Gastroesophageal sphincter (tissue), 4 donors: ENCODE data around the gene SLC17A8. TPM values are rescaled to one million over a fixed set of nuclear protein-coding genes. Genes with fewer than 3 reads are reported as not detected.

ENCODE experiments used
- ATAC-seq: fragments of 150-250 bp; one replicate; pipeline ENCODE4 v1.9.1; 2016; ENCODE audit warnings: mild to moderate bottlenecking, moderate library complexity
- H3K27ac ChIP-seq, 4 donors: fragments of 200-600 bp; sonication (generic) in 3 of 4; 1 replicate in 3 of 4; 2 replicates in 1 of 4; pipeline ENCODE4 v1.5.1; 2016 to 2019
- H3K27me3 ChIP-seq: fragments of 200-600 bp; sonication (generic); one replicate; pipeline ENCODE4 v1.5.1; 2019
- H3K36me3 ChIP-seq, 2 donors: fragments of 200-600 bp; sonication (generic); one replicate each; pipeline ENCODE4 v1.5.1; 2019; ENCODE audit warnings: control low read depth in 1 of 2
- H3K4me1 ChIP-seq, 3 donors: fragments of 200-600 bp; sonication (generic); 1 replicate in 2 of 3; 2 replicates in 1 of 3; pipeline ENCODE4 v1.5.1; 2016 to 2019; ENCODE audit warnings: control low read depth in 2 of 3
- H3K4me3 ChIP-seq, 2 donors: fragments of 200-600 bp; sonication (generic); one replicate each; pipeline ENCODE4 v1.5.1; 2019; ENCODE audit warnings: mild to moderate bottlenecking in 1 of 2, moderate library complexity in 1 of 2
- H3K9me3 ChIP-seq, 3 donors: fragments of 200-600 bp; sonication (generic); one replicate each; pipeline ENCODE4 v1.5.1; 2017 to 2019; ENCODE audit warnings: control low read depth in 2 of 3
- CTCF ChIP-seq, 4 experiments: fragments of 200-600 bp in 2 of 4; fragments of 450-650 bp in 2 of 4; sonication (generic) in 1 of 4; IDR thresholded peaks; one replicate each; pipeline ENCODE4 v1.5.1; 2017 to 2019; ENCODE audit warnings: antibody characterized with exemption in 4 of 4, mild to moderate bottlenecking in 2 of 4, moderate library complexity in 2 of 4
- EP300 ChIP-seq: sonication (generic); formaldehyde crosslinking; IDR thresholded peaks from one replicate; pipeline ENCODE4 v1.6.1; 2017; ENCODE audit warnings: antibody characterized with exemption, mild to moderate bottlenecking
- POLR2A ChIP-seq, 2 donors: fragments of 450-650 bp; IDR thresholded peaks; one replicate each; pipeline ENCODE4 v1.6.1; 2017; ENCODE audit warnings: antibody characterized with exemption in 2 of 2, mild to moderate bottlenecking in 2 of 2, moderate library complexity in 1 of 2
- POLR2AphosphoS5 ChIP-seq: sonication (generic); formaldehyde crosslinking; IDR thresholded peaks from one replicate; pipeline ENCODE4 v1.6.1; 2017; ENCODE audit warnings: antibody characterized with exemption
- WGBS, 2 donors: methylation state at CpG; one replicate each; pipeline ENCODE4 v1.1.5; 2018; ENCODE audit warnings: low coverage in 1 of 2; 5-methylcytosine and 5-hydroxymethylcytosine counted together
- total RNA-seq, 4 donors: library from RNA; depleted of rRNA; stranded (reverse); fragments of >200 nt; gene quantifications; one replicate each; pipeline ENCODE4 v1.1.0, GENCODE V29; 2016

The SLC17A8 gene
- total RNA-seq, 4 donors from 2014 or later: not detected

GRCh38 chr12:100348657-100349454 lies 8.0 kb upstream of the SLC17A8 start:
- H3K36me3 ChIP-seq: no peaks in the 10 kb centered on the region
- H3K4me1 ChIP-seq: no peaks in the 10 kb centered on the region
- no peaks in the 10 kb centered on the region for H3K9me3 ChIP-seq
- WGBS, 2 donors: 66 to 70% methylated on average over 6 to 7 of the region's 7 CpGs
- TF ChIP-seq POLR2A (IDR thresholded peaks at IDR 0.05): no peak
- TF ChIP-seq EP300: no peak
- TF ChIP-seq POLR2AphosphoS5: no peak
- TF ChIP-seq CTCF (IDR thresholded peaks at IDR 0.05): peak in 1 of 4 experiments; percentile 42
- no peak overlapping the region for H3K4me3 ChIP-seq
- H3K27ac ChIP-seq: no peak overlapping the region
- ATAC-seq: no peak
- peaks cover 5% of the 10 kb centered on the region for H3K27me3 ChIP-seq

- Histone ChIP-seq H3K9me3 (no peaks in the 10 kb centered on the region), H3K36me3 (no peaks in the 10 kb centered on the region), H3K27me3 (peaks cover 31% of the 10 kb centered on the region), H3K27ac (no peak overlapping the region), H3K4me1 (no peaks in the 10 kb centered on the region), H3K4me3 (no peak overlapping the region)
- no peak for ATAC-seq
- 62 to 70% methylated on average over 3 of the region's 3 CpGs for whole genome bisulfite sequencing, 2 donors
- TF ChIP-seq EP300 (no peak), POLR2AphosphoS5 (no peak), POLR2A (IDR thresholded peaks at IDR 0.05) (no peak), CTCF (IDR thresholded peaks at IDR 0.05) (no peak)
Measured at GRCh38 chr12:100359248-100359647, 2.4 kb downstream of the SLC17A8 start.

DNA sequence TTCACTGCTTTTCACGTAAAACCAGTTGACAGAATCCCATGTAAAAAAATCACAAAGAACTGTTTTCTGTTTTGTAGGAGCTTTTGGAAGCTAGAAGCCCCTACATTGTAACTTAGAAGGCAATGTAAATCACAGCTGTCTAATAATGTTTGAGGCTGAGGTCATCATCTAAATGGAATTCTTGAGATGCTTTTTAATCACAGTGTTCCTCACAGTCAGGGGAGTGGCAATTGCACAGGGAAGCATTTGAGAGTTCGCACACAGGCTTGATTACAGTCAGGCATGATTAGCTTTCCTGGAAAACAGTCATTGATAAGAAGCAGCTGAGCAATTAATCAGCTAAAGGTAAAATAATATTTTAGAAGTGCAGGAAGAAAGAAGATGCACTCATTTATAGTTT lies 2.9 kb downstream of the SLC17A8 start:
- H3K36me3 ChIP-seq: no peaks in the 10 kb centered on the region
- WGBS, 2 donors: 42 to 80% methylated on average over 1 to 2 of the region's 2 CpGs
- H3K4me1 ChIP-seq: no peaks in the 10 kb centered on the region
- H3K4me3 ChIP-seq: no peak overlapping the region
- no peak for ATAC-seq
- peaks cover 31% of the 10 kb centered on the region for H3K27me3 ChIP-seq
- H3K9me3 ChIP-seq: no peaks in the 10 kb centered on the region
- no peak for TF ChIP-seq EP300
- no peak for TF ChIP-seq POLR2AphosphoS5
- TF ChIP-seq CTCF (IDR thresholded peaks at IDR 0.05): no peak
- TF ChIP-seq POLR2A (IDR thresholded peaks at IDR 0.05): no peak
- H3K27ac ChIP-seq: no peak overlapping the region

DNA sequence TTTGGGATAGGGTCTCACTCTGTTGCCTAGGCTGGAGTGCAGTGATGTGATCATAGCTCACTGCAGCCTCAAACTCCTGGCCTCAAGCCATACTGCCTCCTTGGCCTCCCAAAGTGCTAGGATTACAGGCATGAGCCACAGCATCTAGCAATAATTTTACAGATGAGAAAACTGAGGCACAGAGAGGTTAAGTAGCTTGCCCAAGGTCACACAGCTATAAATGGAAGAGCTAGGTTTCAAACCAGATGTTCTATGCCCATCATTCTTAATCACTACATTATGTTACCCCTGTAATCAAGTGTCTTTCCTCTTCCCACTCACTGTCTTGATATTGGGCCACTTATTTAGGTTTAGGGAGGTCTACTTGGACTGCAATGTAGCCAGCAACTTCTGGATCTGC lies 3.6 kb downstream of the SLC17A8 start:
- TF ChIP-seq POLR2AphosphoS5 (no peak), CTCF (IDR thresholded peaks at IDR 0.05) (no peak), EP300 (no peak), POLR2A (IDR thresholded peaks at IDR 0.05) (no peak)
- Histone ChIP-seq H3K9me3 (no peaks in the 10 kb centered on the region), H3K4me3 (no peak overlapping the region), H3K36me3 (no peaks in the 10 kb centered on the region), H3K4me1 (no peaks in the 10 kb centered on the region), H3K27me3 (peaks cover 31% of the 10 kb centered on the region), H3K27ac (no peak overlapping the region)
- no peak for ATAC-seq

DNA sequence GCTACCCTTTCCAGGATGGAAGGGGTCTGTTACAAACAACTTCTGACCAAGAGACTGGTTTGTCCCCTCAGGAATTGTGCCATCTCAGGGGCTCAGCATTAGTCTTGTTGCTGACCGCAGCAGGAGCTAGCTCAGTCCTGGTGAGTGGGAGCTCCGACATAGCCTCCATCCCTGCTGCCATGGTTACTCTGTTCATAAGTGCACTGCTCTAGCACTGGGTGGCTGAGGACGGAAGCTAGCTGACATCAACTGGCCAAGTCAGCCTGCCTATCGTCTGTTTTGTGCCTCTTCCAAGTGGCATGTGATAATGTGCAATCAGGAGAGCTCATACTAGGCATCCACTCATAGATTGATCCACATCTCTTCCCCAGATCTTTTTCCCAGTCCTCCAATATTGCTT lies 7.5 kb downstream of the SLC17A8 start:
- no peak for TF ChIP-seq POLR2AphosphoS5
- no peak for TF ChIP-seq EP300
- TF ChIP-seq CTCF (IDR thresholded peaks at IDR 0.05): no peak
- no peak for TF ChIP-seq POLR2A (IDR thresholded peaks at IDR 0.05)
- H3K36me3 ChIP-seq: no peaks in the 10 kb centered on the region
- H3K9me3 ChIP-seq: no peaks in the 10 kb centered on the region
- no peak for ATAC-seq
- H3K27ac ChIP-seq: no peak overlapping the region
- no peaks in the 10 kb centered on the region for H3K4me1 ChIP-seq
- WGBS, 2 donors: 82 to 93% methylated on average over 2 to 3 of the region's 4 CpGs
- H3K27me3 ChIP-seq: peaks cover 6% of the 10 kb centered on the region
- H3K4me3 ChIP-seq: no peak overlapping the region
